ENCODE results near the gene TRPC4AP.

Gene TRPC4AP, protein sequence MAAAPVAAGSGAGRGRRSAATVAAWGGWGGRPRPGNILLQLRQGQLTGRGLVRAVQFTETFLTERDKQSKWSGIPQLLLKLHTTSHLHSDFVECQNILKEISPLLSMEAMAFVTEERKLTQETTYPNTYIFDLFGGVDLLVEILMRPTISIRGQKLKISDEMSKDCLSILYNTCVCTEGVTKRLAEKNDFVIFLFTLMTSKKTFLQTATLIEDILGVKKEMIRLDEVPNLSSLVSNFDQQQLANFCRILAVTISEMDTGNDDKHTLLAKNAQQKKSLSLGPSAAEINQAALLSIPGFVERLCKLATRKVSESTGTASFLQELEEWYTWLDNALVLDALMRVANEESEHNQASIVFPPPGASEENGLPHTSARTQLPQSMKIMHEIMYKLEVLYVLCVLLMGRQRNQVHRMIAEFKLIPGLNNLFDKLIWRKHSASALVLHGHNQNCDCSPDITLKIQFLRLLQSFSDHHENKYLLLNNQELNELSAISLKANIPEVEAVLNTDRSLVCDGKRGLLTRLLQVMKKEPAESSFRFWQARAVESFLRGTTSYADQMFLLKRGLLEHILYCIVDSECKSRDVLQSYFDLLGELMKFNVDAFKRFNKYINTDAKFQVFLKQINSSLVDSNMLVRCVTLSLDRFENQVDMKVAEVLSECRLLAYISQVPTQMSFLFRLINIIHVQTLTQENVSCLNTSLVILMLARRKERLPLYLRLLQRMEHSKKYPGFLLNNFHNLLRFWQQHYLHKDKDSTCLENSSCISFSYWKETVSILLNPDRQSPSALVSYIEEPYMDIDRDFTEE
- 110 to 173 (median 129) reads per million in 18 experiments for total RNA-seq

DNA sequence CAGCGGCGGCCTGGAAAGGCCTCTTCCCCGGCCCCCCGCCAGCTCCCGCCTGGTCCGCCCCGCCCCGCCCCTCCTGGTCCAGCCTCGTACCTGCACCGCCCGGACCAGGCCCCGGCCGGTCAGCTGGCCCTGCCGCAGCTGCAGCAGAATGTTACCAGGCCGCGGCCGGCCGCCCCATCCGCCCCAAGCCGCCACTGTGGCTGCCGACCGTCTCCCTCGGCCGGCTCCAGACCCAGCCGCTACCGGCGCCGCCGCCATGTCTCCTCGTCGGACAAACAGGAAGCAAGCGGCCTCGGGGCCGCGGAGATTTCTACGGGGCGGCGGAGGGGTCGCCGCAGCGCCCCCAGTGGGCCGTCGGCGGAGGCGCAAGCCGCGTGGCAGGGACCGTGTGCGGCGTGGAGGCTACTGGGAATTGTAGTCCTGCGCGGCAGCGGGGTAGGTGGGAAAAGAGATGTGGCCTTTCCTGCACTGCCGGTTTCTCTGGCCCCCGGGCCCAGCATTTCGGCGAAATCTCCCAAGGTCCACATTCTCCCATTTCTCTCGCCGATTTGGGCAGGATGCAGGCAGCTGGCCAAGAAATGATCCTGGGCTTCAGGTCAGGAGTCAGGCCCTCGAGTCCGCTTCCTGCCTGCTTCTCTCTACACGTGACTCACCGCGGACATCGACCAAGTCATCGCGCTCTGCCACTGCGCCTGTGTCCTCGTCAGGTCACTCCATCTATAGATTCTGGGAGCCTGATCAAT lies at the start of gene TRPC4AP:
Gene TRPC4AP (minus strand): TSS at position 284 of the 743 bp plus-strand sequence. CDS start 26 bp downstream, at position 258.
- DNase-seq = peak; percentile 91 to 93

DNA sequence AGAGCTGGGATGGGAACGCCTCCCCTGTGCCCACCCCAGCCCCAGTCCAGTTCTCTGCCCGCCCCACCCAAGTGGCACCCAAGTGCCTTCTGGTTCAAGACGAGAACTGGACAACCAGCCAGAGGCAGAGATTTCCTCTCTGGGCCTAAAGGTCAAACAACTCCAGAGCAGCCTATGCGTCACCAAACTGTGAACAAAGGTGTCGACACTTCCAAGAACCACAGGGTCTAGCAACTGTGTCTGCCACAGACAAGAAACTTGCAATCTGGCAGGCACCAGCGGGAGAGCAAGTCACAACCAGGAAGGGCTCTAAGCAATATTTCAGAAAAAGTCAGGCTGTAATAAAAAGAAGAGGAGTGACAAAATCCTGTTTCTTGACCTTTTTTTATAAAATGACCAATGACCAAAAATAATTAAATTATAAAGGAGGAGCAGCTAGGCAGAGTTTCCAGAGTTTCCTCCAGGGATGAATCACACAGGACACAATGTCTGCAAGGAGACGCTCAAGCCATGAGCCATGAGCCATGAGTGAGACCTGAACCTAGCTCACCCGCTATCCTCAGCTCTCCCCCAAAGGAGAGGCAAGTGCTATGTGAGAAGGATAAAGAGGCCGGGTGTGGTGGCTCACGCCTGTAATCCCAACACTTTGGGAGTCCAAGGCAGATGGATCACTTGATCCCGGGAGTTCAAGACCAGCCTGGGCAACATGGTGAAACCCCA lies 43.4 kb upstream of the TRPC4AP start:
- peak; percentile 55 to 75 for DNase-seq

DNA sequence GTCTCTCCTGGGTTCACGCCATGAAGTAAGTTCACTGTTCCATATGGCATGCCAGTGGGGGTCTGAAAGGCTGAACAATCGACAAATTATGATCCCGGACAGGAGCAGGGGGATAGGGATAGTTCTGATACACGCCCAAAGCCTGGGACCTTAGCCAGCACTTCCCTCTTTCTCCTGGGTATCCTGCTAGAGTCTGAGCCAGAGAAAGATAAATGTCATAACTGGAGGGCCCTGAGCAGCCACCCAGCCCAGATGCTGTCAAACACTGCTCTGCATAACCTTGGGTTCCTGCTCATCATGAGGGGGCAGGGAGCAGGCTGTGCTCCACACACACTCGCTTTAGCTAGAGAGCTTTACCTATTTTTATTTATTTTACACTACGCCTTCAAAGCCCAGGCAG lies 42.3 kb upstream of the TRPC4AP start:
- DNase-seq = no peak

DNA sequence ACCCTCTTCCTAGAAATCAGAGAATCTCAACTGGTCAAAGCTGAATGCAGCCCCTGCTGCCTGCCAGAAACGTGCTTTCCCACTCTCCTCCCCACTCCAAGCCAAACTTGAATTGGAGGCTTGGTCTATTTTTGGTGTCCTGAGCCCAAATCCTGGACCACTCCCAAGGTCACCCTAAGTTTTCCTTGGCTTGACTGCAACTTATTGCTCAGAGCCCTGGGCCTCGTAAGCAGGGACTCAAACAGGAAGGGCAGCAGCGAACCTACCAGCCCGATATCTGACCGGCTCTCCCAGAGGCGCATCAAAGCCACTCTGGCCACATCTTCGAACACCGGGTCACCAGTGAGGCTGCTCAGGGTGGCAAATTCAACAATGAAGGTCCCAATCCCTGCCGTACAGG lies 41.9 kb upstream of the TRPC4AP start:
- DNase-seq = no peak

DNA sequence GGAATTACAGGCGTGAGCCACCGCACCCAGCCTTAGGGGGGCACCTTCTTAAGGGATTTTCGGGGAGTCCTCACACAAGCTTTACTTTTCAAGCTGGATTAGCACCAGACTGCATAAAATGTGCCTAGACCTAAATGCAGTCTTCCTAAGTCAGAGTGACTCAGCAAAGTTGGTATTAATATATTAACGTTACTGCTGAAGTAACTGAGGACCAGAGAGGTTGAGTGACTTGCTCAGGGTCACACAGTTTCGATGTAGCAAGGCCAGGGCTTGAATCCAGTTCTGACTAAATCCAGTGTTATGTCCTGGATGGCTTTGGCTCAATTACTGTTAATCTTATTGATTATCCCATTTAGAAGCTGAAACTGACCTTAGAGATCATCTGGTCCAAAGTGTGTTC lies 41.1 kb upstream of the TRPC4AP start:
- no peak for DNase-seq

DNA sequence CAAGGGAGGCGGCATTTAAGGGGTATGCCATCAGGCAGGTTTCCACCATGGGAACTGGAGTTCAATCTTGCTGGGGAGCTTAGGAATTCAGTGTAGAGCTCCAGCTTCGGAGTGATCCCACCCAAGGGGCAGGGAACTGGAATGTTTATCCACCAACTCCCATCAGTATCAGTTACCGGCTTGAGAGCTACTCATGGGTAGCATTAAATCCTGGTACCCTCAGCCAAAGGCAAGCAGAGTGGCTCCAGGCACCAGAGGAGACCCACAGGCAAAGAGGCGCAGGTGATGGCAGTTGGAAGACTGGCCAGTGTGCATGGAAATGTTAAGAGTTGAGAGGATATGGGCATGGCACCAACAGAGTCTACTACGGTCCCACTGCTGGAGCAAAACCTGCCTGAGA lies 40.4 kb upstream of the TRPC4AP start:
- DNase-seq = no peak

DNA sequence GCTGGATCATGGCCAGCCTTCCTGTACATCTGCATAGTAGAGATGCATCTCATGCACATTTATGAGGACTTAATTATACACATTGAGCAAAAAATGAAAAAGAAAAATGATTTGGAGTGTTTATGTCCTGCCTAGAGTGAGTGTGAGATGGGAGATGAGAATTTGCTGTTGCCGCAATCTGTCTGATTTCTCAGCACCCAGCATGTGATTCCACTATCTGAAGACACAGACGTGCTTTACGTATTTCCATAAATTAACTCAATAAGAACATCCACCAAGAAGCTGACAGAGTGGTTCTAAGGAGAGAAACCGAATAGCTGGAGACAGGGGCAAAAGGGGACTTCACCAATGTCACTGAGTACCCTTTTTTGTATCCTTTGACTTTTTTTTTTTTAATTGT lies 39.3 kb upstream of the TRPC4AP start:
- DNase-seq = no peak

DNA sequence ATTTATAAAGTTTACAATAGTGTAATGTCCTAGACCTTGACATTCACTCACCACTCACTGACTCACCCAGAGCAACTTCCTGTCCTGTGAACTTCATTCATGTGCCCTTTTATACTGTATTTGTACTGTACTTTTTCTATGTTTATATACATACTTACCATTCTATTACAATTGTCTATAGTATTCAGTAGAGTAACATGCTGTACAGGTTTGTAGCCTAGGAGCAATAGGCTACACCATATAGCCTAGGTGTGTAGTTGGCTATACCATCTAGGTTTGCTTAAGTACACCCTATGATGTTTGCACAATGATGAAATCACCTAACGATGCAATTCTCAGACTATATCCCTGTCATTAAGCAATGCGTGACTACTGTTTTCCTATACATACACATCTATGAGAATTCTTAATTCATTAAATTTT lies 37.1 kb upstream of the TRPC4AP start:
- peak; percentile 66 to 72 for DNase-seq

DNA sequence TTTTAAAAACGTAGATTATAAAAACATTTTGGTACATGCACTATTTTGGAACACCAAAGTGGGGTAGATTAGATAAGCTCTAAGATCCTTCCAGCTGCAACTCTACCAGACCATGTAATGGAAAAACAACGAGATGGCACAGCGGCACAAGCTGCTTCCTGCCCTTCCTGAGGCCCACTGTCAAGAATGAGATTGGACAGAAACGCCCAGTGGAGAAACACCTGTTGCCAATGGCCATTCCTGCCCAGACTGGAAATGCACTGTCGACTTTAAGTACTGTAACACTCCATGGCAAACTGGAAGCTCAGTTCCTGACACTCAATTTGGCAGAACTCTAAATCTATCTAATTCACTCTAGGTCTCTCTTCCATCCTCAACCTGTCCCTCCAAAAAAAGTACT lies 33.1 kb upstream of the TRPC4AP start:
- DNase-seq = no peak

DNA sequence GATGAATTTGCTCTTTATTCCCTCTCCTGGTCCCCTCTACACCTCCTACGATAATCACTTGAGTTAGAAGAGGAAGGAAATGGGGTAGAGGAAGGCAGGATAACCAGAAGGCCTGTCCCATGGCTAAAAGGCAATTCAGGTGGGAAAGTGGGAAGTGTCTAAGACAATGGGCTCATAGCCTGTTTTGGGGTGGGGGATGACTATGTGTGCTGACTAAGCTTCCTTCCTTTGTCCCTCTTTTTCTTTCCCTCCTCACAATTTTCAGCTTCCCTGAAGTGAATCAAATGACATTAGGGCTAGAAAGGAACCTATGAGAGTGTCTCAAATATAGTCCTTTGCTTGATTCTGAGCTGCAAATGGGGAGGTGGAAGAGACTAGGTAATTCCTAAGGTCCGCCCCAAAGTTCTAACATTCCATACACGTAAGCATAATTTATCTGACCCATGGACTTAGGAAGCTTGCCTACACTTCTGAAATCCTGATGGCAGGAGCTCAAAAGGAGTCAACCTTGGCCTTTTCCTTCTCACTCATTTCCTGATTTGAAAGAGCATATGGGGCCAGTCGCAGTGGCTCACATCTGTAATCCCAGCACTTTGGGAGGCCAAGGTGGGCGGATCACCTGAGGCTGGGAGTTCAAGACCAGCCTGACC lies 30.3 kb upstream of the TRPC4AP start:
- peak; percentile 52 to 60 for DNase-seq

DNA sequence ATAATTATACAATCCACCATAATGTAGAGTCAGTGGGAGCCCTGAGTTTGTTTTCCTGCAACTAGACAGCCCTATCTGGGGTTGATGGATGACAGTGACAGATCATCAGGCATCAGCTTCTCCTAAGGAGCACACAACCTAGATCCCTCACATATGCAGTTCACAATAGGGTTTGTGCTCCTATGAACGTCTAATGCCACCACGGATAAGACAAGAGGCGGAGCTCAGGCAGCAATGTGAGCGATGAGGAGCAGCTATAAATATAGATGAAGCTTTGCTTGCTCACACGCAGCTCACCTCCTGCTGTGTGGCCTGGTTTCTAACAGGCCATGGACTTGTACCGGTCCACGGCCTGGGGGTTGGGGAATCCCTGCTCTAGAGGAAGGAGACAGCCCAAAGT lies 28.6 kb upstream of the TRPC4AP start:
- DNase-seq = no peak

DNA sequence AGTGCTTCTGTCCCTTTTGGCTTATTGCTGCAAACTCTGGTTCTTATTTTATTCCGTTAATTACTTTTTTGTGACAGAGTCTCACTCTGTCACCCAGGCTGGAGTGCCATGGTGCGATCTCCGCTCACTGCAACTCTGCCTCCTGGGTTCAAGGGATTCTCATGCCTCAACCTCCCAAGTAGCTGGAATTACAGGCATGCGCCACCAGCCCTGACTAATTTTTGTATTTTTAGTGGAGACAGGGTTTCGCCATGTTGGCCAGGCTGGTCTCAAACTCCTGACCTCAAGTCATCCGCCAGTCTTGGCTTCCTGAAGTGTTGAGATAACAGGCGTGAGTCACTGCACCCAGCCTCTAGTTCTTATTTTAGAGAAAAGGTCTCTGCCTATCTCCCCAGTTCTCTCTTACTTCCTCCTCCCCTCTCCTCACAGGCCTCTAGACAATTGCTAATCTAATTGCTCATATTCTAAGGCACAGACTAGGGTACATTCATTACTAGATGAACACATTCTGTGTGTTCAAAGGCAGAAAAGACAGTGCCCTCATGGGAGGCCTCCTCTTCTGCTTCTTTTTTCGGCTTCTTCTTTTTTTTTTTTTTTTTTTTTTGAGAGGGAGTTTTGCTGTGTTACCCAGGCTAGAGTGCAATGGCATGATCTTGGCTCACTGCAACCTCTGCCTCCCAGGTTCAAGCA lies 27.6 kb upstream of the TRPC4AP start:
- DNase-seq = peak; percentile 92 to 94

DNA sequence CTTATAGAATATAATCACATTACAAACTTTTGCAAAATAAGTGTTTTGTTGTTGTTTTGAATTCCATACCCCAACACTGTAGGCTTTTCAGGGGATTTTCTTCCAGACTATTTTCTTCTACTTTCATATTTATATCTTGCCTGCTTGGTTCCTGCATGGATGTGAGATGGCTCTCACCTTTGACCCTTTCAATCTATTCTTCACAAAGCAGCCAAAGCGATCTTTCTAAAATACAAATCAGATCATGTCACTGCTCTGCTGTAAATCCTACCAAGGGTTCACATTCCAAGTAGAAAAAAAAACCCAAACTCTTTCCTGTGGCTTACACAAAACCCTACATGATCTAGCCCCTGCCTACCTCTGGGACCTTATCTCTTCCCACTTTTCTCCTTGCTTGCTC lies 25.0 kb upstream of the TRPC4AP start:
- DNase-seq = no peak

DNA sequence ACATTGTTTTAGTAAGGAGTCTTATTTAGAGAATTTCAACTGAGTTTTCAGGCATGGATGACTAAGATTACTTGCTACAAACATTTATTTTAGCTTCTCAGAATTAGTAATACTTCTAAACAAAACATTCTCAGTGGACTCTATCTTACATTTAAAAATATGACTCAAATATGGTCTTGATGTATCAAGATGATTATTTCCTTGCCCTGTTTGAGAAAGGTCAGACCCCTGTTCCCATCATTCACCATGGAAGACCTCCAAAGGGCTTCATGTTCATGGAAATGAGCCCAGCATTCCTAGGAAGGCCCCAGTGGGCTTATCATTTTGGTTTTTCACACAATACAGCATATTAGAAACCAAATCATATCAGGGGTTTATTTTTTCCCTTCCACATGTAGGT lies 24.6 kb upstream of the TRPC4AP start:
- no peak for DNase-seq

DNA sequence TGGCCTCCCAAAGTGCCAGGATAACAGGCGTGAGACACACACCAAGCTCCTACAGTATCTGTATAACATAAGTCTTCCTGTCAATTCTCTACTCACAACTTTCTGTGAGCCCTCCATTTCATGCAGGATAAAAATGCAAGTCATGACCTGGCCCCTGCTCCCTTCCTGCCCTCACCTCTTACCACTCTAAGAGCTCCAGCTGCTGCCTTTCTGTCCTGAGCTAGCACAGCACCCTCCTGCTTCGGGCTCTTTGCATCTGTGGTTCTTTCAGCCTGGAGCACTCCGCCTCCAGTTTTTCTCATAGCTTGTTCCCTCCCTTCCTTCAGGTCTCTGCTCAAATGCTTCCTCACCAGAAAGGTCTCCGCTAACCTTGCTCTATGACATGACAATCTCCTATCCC lies 23.7 kb upstream of the TRPC4AP start:
- no peak for DNase-seq

DNA sequence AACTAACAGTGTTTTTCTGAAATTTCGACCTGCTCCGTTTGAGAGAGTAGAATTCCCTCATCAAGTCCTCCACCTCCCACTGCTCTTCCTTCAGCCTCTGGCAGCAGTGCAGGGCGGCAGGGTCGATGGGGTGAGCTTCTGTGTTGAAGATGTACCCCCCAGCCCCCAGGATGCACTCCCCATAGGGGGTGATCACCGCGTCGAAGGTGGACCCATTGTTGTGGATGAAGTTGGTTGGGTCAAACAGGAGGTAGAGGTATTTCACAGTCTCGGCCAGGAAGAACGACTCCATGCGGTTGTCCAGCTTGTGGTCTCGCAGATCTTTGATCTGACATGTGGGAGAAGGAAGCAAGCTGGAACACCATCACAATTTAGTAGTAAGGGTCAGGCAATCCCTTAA lies 23.0 kb upstream of the TRPC4AP start:
- no peak for DNase-seq

DNA sequence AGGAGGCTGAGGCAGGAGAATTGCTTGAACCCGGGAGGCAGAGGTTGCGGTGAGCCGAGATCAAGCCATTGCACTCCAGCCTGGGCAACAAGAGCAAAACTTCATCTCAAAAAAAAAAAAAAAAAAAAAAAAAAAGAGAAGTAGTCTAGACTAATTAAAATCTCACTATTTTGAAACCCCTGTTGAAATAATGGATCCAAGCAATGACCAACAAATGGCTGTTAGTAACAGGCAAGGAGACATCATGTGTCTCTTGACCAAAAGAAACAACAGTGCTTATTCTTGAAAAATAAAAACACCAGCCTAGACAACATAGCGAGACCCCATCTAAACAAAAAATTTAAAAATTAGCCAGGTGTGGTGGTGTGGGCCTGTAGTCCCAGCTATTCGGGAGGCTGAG lies 19.7 kb upstream of the TRPC4AP start:
- DNase-seq = peak; percentile 22 to 67

DNA sequence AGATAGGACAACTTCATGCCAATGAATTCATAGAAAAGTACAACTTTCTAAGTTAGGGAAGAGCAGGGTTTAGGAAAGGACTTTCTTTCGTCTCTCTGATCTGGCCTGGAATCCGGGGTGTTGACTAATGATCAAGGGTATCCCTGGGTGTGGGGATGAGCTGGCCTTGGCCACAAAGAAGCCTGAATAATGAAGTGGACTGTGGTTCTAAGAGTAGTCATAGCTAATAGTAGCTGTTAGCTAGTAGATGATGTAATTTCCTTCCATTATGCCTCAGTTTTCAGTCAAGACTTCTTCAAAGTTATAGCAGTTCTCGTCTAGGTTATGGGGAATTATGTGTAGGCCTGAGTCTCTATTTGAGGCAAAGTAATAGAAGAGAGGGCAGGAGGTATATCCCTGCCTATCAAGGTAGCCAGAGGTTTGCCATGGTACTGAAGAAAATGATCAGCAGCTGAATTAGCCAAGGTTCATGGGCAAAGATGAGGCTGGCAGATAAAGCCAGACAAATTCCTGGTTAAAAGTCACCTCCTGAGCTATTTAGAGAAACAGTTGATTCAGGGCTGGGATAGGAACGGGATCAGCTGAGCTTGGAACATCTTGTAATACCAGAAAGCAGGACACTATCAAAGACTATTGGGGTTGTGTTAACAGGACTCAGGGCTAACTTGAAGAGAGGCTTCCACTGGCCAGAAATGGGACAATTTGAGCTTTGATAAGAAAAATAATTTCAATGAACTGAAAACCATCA lies 18.7 kb upstream of the TRPC4AP start:
- peak; percentile 63 to 75 for DNase-seq

DNA sequence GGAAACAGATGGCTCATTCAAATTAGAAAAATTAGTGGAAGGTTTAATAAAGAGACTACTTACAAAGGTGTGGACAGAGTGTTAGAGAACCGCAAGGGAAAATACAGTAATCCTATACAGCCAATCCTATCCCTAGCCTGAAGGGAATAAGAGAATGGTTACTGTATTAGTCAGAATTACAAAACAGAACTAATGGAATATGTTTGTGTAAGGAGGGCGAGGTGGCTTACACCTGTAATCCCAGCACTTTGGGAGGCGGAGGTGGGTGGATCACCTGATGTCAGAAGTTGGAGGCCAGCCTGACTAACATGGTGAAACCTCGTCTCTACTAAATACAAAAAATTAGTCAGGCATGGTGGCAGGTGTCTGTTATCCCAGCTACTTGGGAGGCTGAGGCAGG lies 16.3 kb upstream of the TRPC4AP start:
- no peak for DNase-seq

DNA sequence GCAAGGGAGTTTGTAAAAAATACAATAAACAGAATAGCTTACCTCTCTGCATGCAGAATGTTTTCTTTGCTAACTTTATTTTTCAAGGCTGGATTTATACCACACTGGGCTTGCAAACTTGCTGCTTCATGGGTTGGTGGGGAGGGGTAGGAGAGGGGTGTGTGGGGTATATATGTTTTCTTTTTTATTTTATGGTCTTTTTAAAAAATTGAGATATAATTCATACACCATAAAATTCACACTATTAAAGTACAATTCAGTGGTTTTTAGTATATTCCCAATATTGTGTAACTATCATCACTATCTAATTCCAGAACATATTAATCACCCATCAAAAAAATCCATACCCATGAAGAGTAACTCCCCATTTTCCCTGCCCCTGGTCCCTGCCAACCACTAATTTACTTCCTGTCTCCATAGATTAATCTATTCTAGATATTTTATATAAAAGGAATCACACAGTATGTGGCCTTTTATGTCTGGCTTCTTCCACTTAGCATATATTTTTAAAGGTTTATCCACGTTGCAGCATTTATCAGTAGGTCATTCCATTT lies 14.3 kb upstream of the TRPC4AP start:
- no peak for DNase-seq

Data from inflammatory macrophage (primary cell).